ENCODE results near the gene VOPP1. TPM values are rescaled to one million over a fixed set of nuclear protein-coding genes. Genes with fewer than 3 reads are reported as not detected.

Gene VOPP1
- total RNA-seq, 4 donors from 2014 or later = 63.9 to 79.2 (median 72.4) TPM

GRCh38 chr7:55431898-55432297 lies 140.4 kb downstream of the VOPP1 start:
- Histone ChIP-seq H3K27me3 (no peaks in the 10 kb centered on the region), H3K36me3 (no peaks in the 10 kb centered on the region), H3K27ac (peak overlapping the region in 1 of 4 donors; percentile 16), H3K9me3 (no peaks in the 10 kb centered on the region), H3K4me3 (no peak overlapping the region), H3K4me1 (no peaks in the 10 kb centered on the region)
- TF ChIP-seq POLR2A (IDR thresholded peaks at IDR 0.05) (no peak), CTCF (IDR thresholded peaks at IDR 0.05) (no peak)
- DNase-seq = no peak

- no peak for DNase-seq
- peaks cover 0 to 17% (median 0%) of the 10 kb centered on the region in 3 donors for H3K36me3 ChIP-seq
- no peak for TF ChIP-seq POLR2A (IDR thresholded peaks at IDR 0.05)
- TF ChIP-seq CTCF (IDR thresholded peaks at IDR 0.05) = no peak
- no peaks in the 10 kb centered on the region for H3K4me1 ChIP-seq
- H3K4me3 ChIP-seq = no peak overlapping the region
- H3K27ac ChIP-seq = no peak overlapping the region
- H3K27me3 ChIP-seq = no peaks in the 10 kb centered on the region
- H3K9me3 ChIP-seq = no peaks in the 10 kb centered on the region
Measured at GRCh38 chr7:55429835-55430499, 142.3 kb downstream of the VOPP1 start.

GRCh38 chr7:55427800-55428199 lies 144.5 kb downstream of the VOPP1 start:
- TF ChIP-seq POLR2A (IDR thresholded peaks at IDR 0.05) = no peak
- TF ChIP-seq CTCF (IDR thresholded peaks at IDR 0.05) = no peak
- Histone ChIP-seq H3K4me3 (no peak overlapping the region), H3K36me3 (peaks cover 0 to 17% (median 0%) of the 10 kb centered on the region in 3 donors), H3K27me3 (no peaks in the 10 kb centered on the region), H3K9me3 (no peaks in the 10 kb centered on the region), H3K27ac (no peak overlapping the region), H3K4me1 (no peaks in the 10 kb centered on the region)
- DNase-seq = no peak

GRCh38 chr7:55427342-55427741 lies 145.0 kb downstream of the VOPP1 start:
- TF ChIP-seq POLR2A (IDR thresholded peaks at IDR 0.05) (no peak), CTCF (IDR thresholded peaks at IDR 0.05) (no peak)
- Histone ChIP-seq H3K27ac (no peak overlapping the region), H3K9me3 (no peaks in the 10 kb centered on the region), H3K4me1 (no peaks in the 10 kb centered on the region), H3K36me3 (peaks cover 0 to 17% (median 0%) of the 10 kb centered on the region in 3 donors), H3K4me3 (no peak overlapping the region), H3K27me3 (no peaks in the 10 kb centered on the region)
- no peak for DNase-seq

GRCh38 chr7:55426676-55427075 lies 145.6 kb downstream of the VOPP1 start:
- no peak for TF ChIP-seq POLR2A (IDR thresholded peaks at IDR 0.05)
- TF ChIP-seq CTCF (IDR thresholded peaks at IDR 0.05) = no peak
- Histone ChIP-seq H3K27ac (no peak overlapping the region), H3K4me3 (no peak overlapping the region), H3K9me3 (no peaks in the 10 kb centered on the region), H3K27me3 (no peaks in the 10 kb centered on the region), H3K36me3 (peaks cover 0 to 17% (median 0%) of the 10 kb centered on the region in 3 donors), H3K4me1 (no peaks in the 10 kb centered on the region)
- no peak for DNase-seq
